CD4-positive, CD25-positive, alpha-beta regulatory T cell (primary cell): ENCODE data around the gene TK1. TPM values are rescaled to one million over a fixed set of nuclear protein-coding genes. Genes with fewer than 3 reads are reported as not detected.

Source experiments
- ATAC-seq, 2 donors: fragments of 150-1000 bp; cut with Tn5 transposase; one replicate each; pipeline ENCODE4 v1.10.0; 2021; ENCODE audit warnings: low read depth in 2 of 2, moderate number of reproducible peaks in 2 of 2, moderate library complexity in 1 of 2
- DNase-seq, 3 donors: peaks; one replicate each; pipeline versions ENCODE4 v3.0.0 to v3.0.0-alpha.2; 2012 to 2022; ENCODE audit warnings: mixed read lengths in 1 of 3
- H3K27ac ChIP-seq: one replicate; pipeline ENCODE4 v1.7.0; 2013; ENCODE audit warnings: mild to moderate bottlenecking, low read length; ENCODE audit not compliant: insufficient read depth, poor library complexity, severe bottlenecking
- H3K27me3 ChIP-seq: one replicate; pipeline ENCODE4 v1.7.0; 2013; ENCODE audit warnings: low read length; ENCODE audit not compliant: control insufficient read depth, insufficient read depth
- H3K36me3 ChIP-seq: one replicate; pipeline ENCODE4 v1.7.0; 2013; ENCODE audit warnings: mild to moderate bottlenecking, low read length, moderate library complexity; ENCODE audit not compliant: control insufficient read depth, insufficient read depth
- H3K4me1 ChIP-seq: 2 replicates; pipeline ENCODE4 v1.7.0; 2013; ENCODE audit warnings: mild to moderate bottlenecking, low read length; ENCODE audit not compliant: insufficient read depth, control insufficient read depth, poor library complexity, severe bottlenecking
- H3K4me3 ChIP-seq: one replicate; pipeline ENCODE4 v1.7.0; 2013; ENCODE audit warnings: low read depth, mild to moderate bottlenecking, low read length, moderate library complexity
- H3K9me3 ChIP-seq, 2 experiments: 1 replicate in 1 of 2; 2 replicates in 1 of 2; pipeline ENCODE4 v1.7.0; 2013; ENCODE audit warnings: low read length in 2 of 2, mild to moderate bottlenecking in 1 of 2, moderate library complexity in 1 of 2; ENCODE audit not compliant: control insufficient read depth in 2 of 2
- H3K27ac Mint-ChIP-seq, 3 donors: one replicate each; pipeline ENCODE4 v1.8.0; 2020 to 2022; ENCODE audit warnings: mild to moderate bottlenecking in 3 of 3, mixed read lengths in 3 of 3, moderate library complexity in 2 of 3
- H3K27me3 Mint-ChIP-seq: one replicate; pipeline ENCODE4 v1.8.0; 2022; ENCODE audit warnings: mild to moderate bottlenecking, mixed read lengths
- H3K36me3 Mint-ChIP-seq: one replicate; pipeline ENCODE4 v1.8.0; 2020; ENCODE audit warnings: mixed read lengths
- H3K4me1 Mint-ChIP-seq, 4 donors: one replicate each; pipeline ENCODE4 v1.8.0; 2020 to 2022; ENCODE audit warnings: mixed read lengths in 4 of 4, mild to moderate bottlenecking in 1 of 4
- H3K4me3 Mint-ChIP-seq, 4 donors: one replicate each; pipeline ENCODE4 v1.8.0; 2020 to 2022; ENCODE audit warnings: mild to moderate bottlenecking in 4 of 4, mixed read lengths in 4 of 4, moderate library complexity in 3 of 4
- H3K9me3 Mint-ChIP-seq, 7 donors: one replicate each; pipeline ENCODE4 v1.8.0; 2020 to 2022; ENCODE audit warnings: mixed read lengths in 7 of 7, mild to moderate bottlenecking in 3 of 7, moderate library complexity in 2 of 7
- polyA plus RNA-seq, 4 donors: library from polyadenylated mRNA; unstranded; fragments of 300-500 nt; fragmentation: Illumina TruSeq; gene quantifications; one replicate each; pipeline ENCODE4 v1.2.3, GENCODE V29; 2021
- total RNA-seq: library from RNA; stranded (reverse); gene quantifications from one replicate; pipeline ENCODE4 v1.2.3, GENCODE V29; 2022

The TK1 gene
- total and polyA plus RNA-seq, 5 donors from 2014 or later, result 3.2 to 33.8 (median 12.8) TPM

GRCh38 chr17:78225088-78225865 is 38.4 kb upstream of the TK1 start:
- H3K4me3 ChIP-seq, result no peak overlapping the region
- H3K27ac ChIP-seq, result no peak overlapping the region
- Mint-ChIP-seq H3K9me3 (no peaks in the 10 kb centered on the region), H3K27me3 (peaks cover 13% of the 10 kb centered on the region), H3K4me1 (peaks cover 0 to 17% (median 2%) of the 10 kb centered on the region in 4 donors), H3K4me3 (no peak overlapping the region), H3K27ac (no peak overlapping the region), H3K36me3 (no peaks in the 10 kb centered on the region)
- no peaks in the 10 kb centered on the region for H3K9me3 ChIP-seq
- no peak for ATAC-seq
- no peaks in the 10 kb centered on the region for H3K36me3 ChIP-seq
- H3K4me1 ChIP-seq, result no peaks in the 10 kb centered on the region
- no peaks in the 10 kb centered on the region for H3K27me3 ChIP-seq
- no peak for DNase-seq

- H3K36me3 ChIP-seq, result no peaks in the 10 kb centered on the region
- DNase-seq (no peak), ATAC-seq (no peak)
- Mint-ChIP-seq H3K36me3 (no peaks in the 10 kb centered on the region), H3K4me3 (no peak overlapping the region), H3K4me1 (peaks cover 0 to 17% (median 2%) of the 10 kb centered on the region in 4 donors), H3K9me3 (no peaks in the 10 kb centered on the region), H3K27ac (peak overlapping the region in 2 of 3 donors; percentile 11 to 56), H3K27me3 (peaks cover 5% of the 10 kb centered on the region)
- no peak overlapping the region for H3K27ac ChIP-seq
- H3K27me3 ChIP-seq, result no peaks in the 10 kb centered on the region
- H3K4me1 ChIP-seq, result no peaks in the 10 kb centered on the region
- no peak overlapping the region for H3K4me3 ChIP-seq
- no peaks in the 10 kb centered on the region for H3K9me3 ChIP-seq
Observed at GRCh38 chr17:78224231-78225087, 37.6 kb upstream of the TK1 start.

GRCh38 chr17:78223765-78224164 is 36.9 kb upstream of the TK1 start:
- Mint-ChIP-seq H3K9me3 (no peaks in the 10 kb centered on the region), H3K27ac (peak overlapping the region; percentile 11 to 69 (median 56)), H3K36me3 (no peaks in the 10 kb centered on the region), H3K27me3 (no peaks in the 10 kb centered on the region), H3K4me1 (peaks cover 0 to 17% (median 2%) of the 10 kb centered on the region in 4 donors), H3K4me3 (no peak overlapping the region)
- no peaks in the 10 kb centered on the region for H3K9me3 ChIP-seq
- no peak overlapping the region for H3K27ac ChIP-seq
- H3K4me1 ChIP-seq, result no peaks in the 10 kb centered on the region
- ATAC-seq, result no peak
- no peaks in the 10 kb centered on the region for H3K27me3 ChIP-seq
- no peaks in the 10 kb centered on the region for H3K36me3 ChIP-seq
- DNase-seq, result no peak
- H3K4me3 ChIP-seq, result no peak overlapping the region

GRCh38 chr17:78223061-78223460 is 36.2 kb upstream of the TK1 start:
- H3K27me3 Mint-ChIP-seq, result no peaks in the 10 kb centered on the region
- no peak overlapping the region for H3K4me3 Mint-ChIP-seq
- H3K9me3 ChIP-seq, result no peaks in the 10 kb centered on the region
- no peak overlapping the region for H3K4me3 ChIP-seq
- H3K27me3 ChIP-seq, result no peaks in the 10 kb centered on the region
- no peaks in the 10 kb centered on the region for H3K9me3 Mint-ChIP-seq
- no peaks in the 10 kb centered on the region for H3K36me3 ChIP-seq
- H3K36me3 Mint-ChIP-seq, result no peaks in the 10 kb centered on the region
- peaks cover 0 to 17% (median 2%) of the 10 kb centered on the region in 4 donors for H3K4me1 Mint-ChIP-seq
- ATAC-seq, result peak; percentile 20 to 45
- no peak overlapping the region for H3K27ac ChIP-seq
- DNase-seq, result no peak
- H3K27ac Mint-ChIP-seq, result peak overlapping the region; percentile 6 to 69 (median 56)
- no peaks in the 10 kb centered on the region for H3K4me1 ChIP-seq

GRCh38 chr17:78219396-78220150 is 32.7 kb upstream of the TK1 start:
- no peak for DNase-seq
- Mint-ChIP-seq H3K9me3 (no peaks in the 10 kb centered on the region), H3K4me3 (no peak overlapping the region), H3K36me3 (no peaks in the 10 kb centered on the region), H3K4me1 (peaks cover 0 to 18% (median 4%) of the 10 kb centered on the region in 4 donors), H3K27ac (peak overlapping the region in 1 of 3 donors; percentile 81), H3K27me3 (no peaks in the 10 kb centered on the region)
- Histone ChIP-seq H3K4me1 (peaks cover 2% of the 10 kb centered on the region), H3K27ac (no peak overlapping the region), H3K4me3 (no peak overlapping the region), H3K36me3 (no peaks in the 10 kb centered on the region), H3K27me3 (no peaks in the 10 kb centered on the region), H3K9me3 (no peaks in the 10 kb centered on the region)
- ATAC-seq, result no peak

GRCh38 chr17:78214706-78215061 is 27.8 kb upstream of the TK1 start:
- Histone ChIP-seq H3K4me3 (no peak overlapping the region), H3K36me3 (no peaks in the 10 kb centered on the region), H3K27me3 (no peaks in the 10 kb centered on the region), H3K27ac (peak overlapping the region; percentile 23), H3K9me3 (no peaks in the 10 kb centered on the region), H3K4me1 (peaks cover 6% of the 10 kb centered on the region)
- Mint-ChIP-seq H3K9me3 (no peaks in the 10 kb centered on the region), H3K4me1 (peaks cover 0 to 14% (median 2%) of the 10 kb centered on the region in 4 donors), H3K27ac (no peak overlapping the region), H3K4me3 (peak overlapping the region; percentile 75 to 94 (median 82)), H3K27me3 (no peaks in the 10 kb centered on the region), H3K36me3 (no peaks in the 10 kb centered on the region)
- DNase-seq (peak in 1 of 3 donors; percentile 23), ATAC-seq (no peak)

GRCh38 chr17:78214016-78214705 is 27.3 kb upstream of the TK1 start, which contains the start of gene BIRC5:
Gene BIRC5, plus strand, starts transcription at chr17:78214253. Its CDS starts 64 bp downstream, at chr17:78214317.
- no peaks in the 10 kb centered on the region for H3K27me3 Mint-ChIP-seq

More at GRCh38 chr17:78214016-78214705, 27.3 kb upstream of the TK1 start, which contains the start of gene BIRC5:
- H3K9me3 Mint-ChIP-seq, result no peaks in the 10 kb centered on the region
- H3K9me3 ChIP-seq, result no peaks in the 10 kb centered on the region
- peak within 1 kb of the TSS; percentile 75 to 94 (median 82) for H3K4me3 Mint-ChIP-seq
- peak within 1 kb of the TSS in 1 of 3 donors; percentile 52 for H3K27ac Mint-ChIP-seq
- DNase-seq (peak; percentile 85 to 93 (median 89)), ATAC-seq (peak; percentile 100)
- no peaks in the 10 kb centered on the region for H3K36me3 ChIP-seq
- no peak within 1 kb of the TSS for H3K4me3 ChIP-seq
- no peaks in the 10 kb centered on the region for H3K36me3 Mint-ChIP-seq
- peak within 1 kb of the TSS; percentile 23 for H3K27ac ChIP-seq
- no peaks in the 10 kb centered on the region for H3K27me3 ChIP-seq
- peaks cover 6% of the 10 kb centered on the region for H3K4me1 ChIP-seq
- H3K4me1 Mint-ChIP-seq, result peaks cover 0 to 14% (median 2%) of the 10 kb centered on the region in 4 donors
